DND-41 (cell line): Measurements from ENCODE around the gene WDR36.

Experiments used
- ATAC-seq: fragments of 200-7000 bp; cut with Tn5 transposase; 3 replicates; pipeline ENCODE4 v1.9.1; 2021; ENCODE audit warnings: low read depth; ENCODE audit not compliant: insufficient read depth
- DNase-seq: peaks from one replicate; pipeline ENCODE4 v3.0.0-alpha.2; 2020
- H2AFZ ChIP-seq: 2 replicates; pipeline ENCODE4 v1.6.0; 2012; ENCODE audit warnings: low read depth, low read length
- H3K27ac ChIP-seq: 2 replicates; pipeline ENCODE4 v1.5.1; 2012; ENCODE audit warnings: low read length, inconsistent platforms
- H3K27me3 ChIP-seq: fragments of 200-600 bp; sonication (generic); 2 replicates; pipeline ENCODE4 v1.6.0; 2012; ENCODE audit warnings: low read length, mild to moderate bottlenecking, inconsistent platforms; ENCODE audit not compliant: insufficient read depth, poor library complexity
- H3K36me3 ChIP-seq: 2 replicates; pipeline ENCODE4 v1.5.1; 2012; ENCODE audit warnings: low read length, inconsistent platforms; ENCODE audit not compliant: insufficient read depth
- H3K4me1 ChIP-seq: 2 replicates; pipeline ENCODE4 v1.5.1; 2012; ENCODE audit warnings: mild to moderate bottlenecking, low read length; ENCODE audit not compliant: insufficient read depth
- H3K4me2 ChIP-seq: 2 replicates; pipeline ENCODE4 v1.6.0; 2012; ENCODE audit warnings: mild to moderate bottlenecking, moderate library complexity, low read length, inconsistent platforms; ENCODE audit not compliant: insufficient read depth
- H3K4me3 ChIP-seq, 2 experiments: fragments of 200-600 bp in 1 of 2; shearing (Covaris generic) in 1 of 2; 2 replicates each; pipeline ENCODE4 v1.5.1; 2012 to 2016; ENCODE audit warnings: inconsistent platforms in 2 of 2, low read length in 2 of 2, mild to moderate bottlenecking in 2 of 2, low read depth in 1 of 2, moderate library complexity in 1 of 2
- H3K79me2 ChIP-seq: 2 replicates; pipeline ENCODE4 v1.6.0; 2012; ENCODE audit warnings: low read length, inconsistent platforms; ENCODE audit not compliant: insufficient read depth
- H3K9ac ChIP-seq: 2 replicates; pipeline ENCODE4 v1.6.0; 2012; ENCODE audit warnings: low read depth, mild to moderate bottlenecking, inconsistent platforms, low read length, moderate library complexity
- H3K9me3 ChIP-seq: 2 replicates; pipeline ENCODE4 v1.5.1; 2012; ENCODE audit warnings: low read length, moderate library complexity, mild to moderate bottlenecking, inconsistent platforms; ENCODE audit not compliant: insufficient read depth, severe bottlenecking
- H4K20me1 ChIP-seq: 2 replicates; pipeline ENCODE4 v1.6.0; 2012; ENCODE audit warnings: low read length; ENCODE audit not compliant: insufficient read depth
- EZH2 ChIP-seq: IDR thresholded peaks from 3 replicates; pipeline ENCODE4 v1.6.1; 2012; ENCODE audit warnings: borderline replicate concordance, low read depth, mild to moderate bottlenecking, moderate library complexity, low read length, inconsistent platforms; ENCODE audit not compliant: severe bottlenecking
- TF ChIP-seq, protein P1 (sequence below): IDR thresholded peaks from 2 replicates; pipeline ENCODE4 v1.5.1; 2012; ENCODE audit warnings: borderline replicate concordance, low read length, moderate library complexity, mild to moderate bottlenecking; ENCODE audit not compliant: poor library complexity, severe bottlenecking; ENCODE audit errors: extremely low read depth

Gene WDR36

GRCh38 chr5:111092062-111092853 lies at the start of gene WDR36:
Gene WDR36 (plus strand): TSS chr5:111092348. CDS start chr5:111092457, 109 bp downstream.
- peaks cover 34% of the 10 kb centered on the region for H3K4me1 ChIP-seq
- peaks cover 19% of the 10 kb centered on the region; the same call in 1 of the 2 replicates for H4K20me1 ChIP-seq
- no peaks in the 10 kb centered on the region for H3K9me3 ChIP-seq
- DNase-seq: peak; percentile 94
- peak; percentile 94 for ATAC-seq
- peaks cover 38% of the 10 kb centered on the region for H3K36me3 ChIP-seq
- peak within 1 kb of the TSS; percentile 96 to 98 for H3K4me3 ChIP-seq
- H3K79me2 ChIP-seq: peaks cover 44% of the 10 kb centered on the region
- no peaks in the 10 kb centered on the region for H3K27me3 ChIP-seq
- peak within 1 kb of the TSS; percentile 86 for H3K27ac ChIP-seq
- peak within 1 kb of the TSS; percentile 75 for H3K9ac ChIP-seq
- TF ChIP-seq, protein P1, sequence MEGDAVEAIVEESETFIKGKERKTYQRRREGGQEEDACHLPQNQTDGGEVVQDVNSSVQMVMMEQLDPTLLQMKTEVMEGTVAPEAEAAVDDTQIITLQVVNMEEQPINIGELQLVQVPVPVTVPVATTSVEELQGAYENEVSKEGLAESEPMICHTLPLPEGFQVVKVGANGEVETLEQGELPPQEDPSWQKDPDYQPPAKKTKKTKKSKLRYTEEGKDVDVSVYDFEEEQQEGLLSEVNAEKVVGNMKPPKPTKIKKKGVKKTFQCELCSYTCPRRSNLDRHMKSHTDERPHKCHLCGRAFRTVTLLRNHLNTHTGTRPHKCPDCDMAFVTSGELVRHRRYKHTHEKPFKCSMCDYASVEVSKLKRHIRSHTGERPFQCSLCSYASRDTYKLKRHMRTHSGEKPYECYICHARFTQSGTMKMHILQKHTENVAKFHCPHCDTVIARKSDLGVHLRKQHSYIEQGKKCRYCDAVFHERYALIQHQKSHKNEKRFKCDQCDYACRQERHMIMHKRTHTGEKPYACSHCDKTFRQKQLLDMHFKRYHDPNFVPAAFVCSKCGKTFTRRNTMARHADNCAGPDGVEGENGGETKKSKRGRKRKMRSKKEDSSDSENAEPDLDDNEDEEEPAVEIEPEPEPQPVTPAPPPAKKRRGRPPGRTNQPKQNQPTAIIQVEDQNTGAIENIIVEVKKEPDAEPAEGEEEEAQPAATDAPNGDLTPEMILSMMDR: peak; percentile 12
- TF ChIP-seq EZH2: no peak
- H2AFZ ChIP-seq: peak within 1 kb of the TSS; percentile 91
- peak within 1 kb of the TSS; percentile 94 for H3K4me2 ChIP-seq

- Histone ChIP-seq H2AFZ (no peak overlapping the region), H3K4me3 (no peak overlapping the region), H3K4me1 (no peaks in the 10 kb centered on the region), H3K36me3 (no peaks in the 10 kb centered on the region), H3K4me2 (no peak overlapping the region), H3K27ac (no peak overlapping the region), H4K20me1 (no peaks in the 10 kb centered on the region), H3K9me3 (no peaks in the 10 kb centered on the region), H3K79me2 (no peaks in the 10 kb centered on the region), H3K9ac (no peak overlapping the region), H3K27me3 (no peaks in the 10 kb centered on the region)
- DNase-seq: no peak
- TF ChIP-seq, protein P1: no peak
- no peak for TF ChIP-seq EZH2
- no peak; the same call in 2 of the 3 replicates for ATAC-seq
Measured at GRCh38 chr5:111043712-111044506, 48.2 kb upstream of the WDR36 start.

GRCh38 chr5:111058064-111058463 lies 34.1 kb upstream of the WDR36 start:
- no peaks in the 10 kb centered on the region for H3K36me3 ChIP-seq
- H3K79me2 ChIP-seq: no peaks in the 10 kb centered on the region
- H3K27ac ChIP-seq: no peak overlapping the region
- H3K9me3 ChIP-seq: no peaks in the 10 kb centered on the region
- no peak overlapping the region for H2AFZ ChIP-seq
- H3K4me2 ChIP-seq: no peak overlapping the region
- no peak overlapping the region for H3K4me3 ChIP-seq
- TF ChIP-seq, protein P1: no peak
- no peak for TF ChIP-seq EZH2
- H3K4me1 ChIP-seq: no peaks in the 10 kb centered on the region
- H3K27me3 ChIP-seq: peaks cover 3% of the 10 kb centered on the region
- H3K9ac ChIP-seq: no peak overlapping the region
- DNase-seq (no peak), ATAC-seq (no peak)
- H4K20me1 ChIP-seq: no peaks in the 10 kb centered on the region
